HG03060 (cell line): ENCODE results near the gene APBB2.

Source experiments
- ATAC-seq: cut with Tn5 transposase; IDR thresholded peaks from one replicate; pipeline ENCODE4 v1.9.1; 2021; ENCODE audit warnings: low read depth, moderate number of reproducible peaks; ENCODE audit not compliant: unreplicated experiment

APBB2 gene

GRCh38 chr4:41142376-41143310 is 71.7 kb downstream of the APBB2 start:
- ATAC-seq, result no peak

GRCh38 chr4:41141900-41142299 is 72.4 kb downstream of the APBB2 start:
- ATAC-seq, result no peak

GRCh38 chr4:41140410-41140809 is 73.9 kb downstream of the APBB2 start:
- ATAC-seq, result no peak

GRCh38 chr4:41137879-41138278 is 76.5 kb downstream of the APBB2 start:
- no peak for ATAC-seq

- ATAC-seq, result no peak
Observed at GRCh38 chr4:41136456-41136855, 77.9 kb downstream of the APBB2 start.

- no peak for ATAC-seq
Observed at GRCh38 chr4:41135801-41136200, 78.5 kb downstream of the APBB2 start.

GRCh38 chr4:41134581-41134980 is 79.8 kb downstream of the APBB2 start:
- ATAC-seq, result no peak

GRCh38 chr4:41133454-41134018 is 80.8 kb downstream of the APBB2 start:
- no peak for ATAC-seq

GRCh38 chr4:41132055-41132683 is 82.2 kb downstream of the APBB2 start:
- ATAC-seq, result no peak

- no peak for ATAC-seq
Observed at GRCh38 chr4:41129936-41130440, 84.4 kb downstream of the APBB2 start.

- no peak for ATAC-seq
Observed at GRCh38 chr4:41129128-41129754, 85.1 kb downstream of the APBB2 start.

GRCh38 chr4:41125558-41126311 is 88.6 kb downstream of the APBB2 start:
- no peak for ATAC-seq

- ATAC-seq, result no peak
Observed at GRCh38 chr4:41124916-41125548, 89.3 kb downstream of the APBB2 start.

GRCh38 chr4:41122775-41123174 is 91.6 kb downstream of the APBB2 start:
- ATAC-seq, result no peak

- ATAC-seq, result no peak
Observed at GRCh38 chr4:41122309-41122708, 92.0 kb downstream of the APBB2 start.

- ATAC-seq, result no peak
Observed at GRCh38 chr4:41121906-41122305, 92.4 kb downstream of the APBB2 start.

- no peak for ATAC-seq
Observed at GRCh38 chr4:41120297-41121217, 93.8 kb downstream of the APBB2 start.

- no peak for ATAC-seq
Observed at GRCh38 chr4:41119867-41120295, 94.5 kb downstream of the APBB2 start.

GRCh38 chr4:41111791-41112190 is 102.6 kb downstream of the APBB2 start:
- ATAC-seq, result no peak
